ENCODE measurements around the gene LZTR1. TPM values are rescaled to one million over a fixed set of nuclear protein-coding genes. Genes with fewer than 3 reads are reported as not detected.
A peak's percentile ranks its signal among the peaks of the same experiment; 100 is the strongest.

Gene LZTR1
- polyA plus RNA-seq, 1 experiment, result 28.3 TPM

GRCh38 chr22:21022507-21022906, 40.4 kb downstream of the LZTR1 start:
- TF ChIP-seq CTCF (IDR thresholded peaks at IDR 0.05; ENCODE audit: low read depth, low read length), result no peak
- peaks cover 2% of the 10 kb centered on the region; the same call in 1 of the 2 replicates for H3K9me3 ChIP-seq (ENCODE audit: control insufficient read depth, insufficient read depth, low read length)
- no peak overlapping the region for H3K27ac ChIP-seq (ENCODE audit: low read depth, low read length)
- H3K27me3 ChIP-seq (ENCODE audit: control insufficient read depth, insufficient read depth, low read length), result peaks cover 3% of the 10 kb centered on the region
- ChIA-PET POLR2A (no interaction called here), CTCF (no interaction called here)
- no peak overlapping the region for H3K4me3 ChIP-seq (ENCODE audit: low read depth, low read length)
- DNase-seq (ENCODE audit: low read depth, low spot score), result no peak

GRCh38 chr22:21022955-21023614, 41.0 kb downstream of the LZTR1 start:
- ChIA-PET POLR2A (no interaction called here), CTCF (no interaction called here)
- no peak overlapping the region for H3K27ac ChIP-seq (ENCODE audit: low read depth, low read length)
- H3K4me3 ChIP-seq (ENCODE audit: low read depth, low read length), result no peak overlapping the region
- peaks cover 2% of the 10 kb centered on the region; the same call in 1 of the 2 replicates for H3K9me3 ChIP-seq (ENCODE audit: control insufficient read depth, insufficient read depth, low read length)
- DNase-seq (ENCODE audit: low read depth, low spot score), result no peak
- H3K27me3 ChIP-seq (ENCODE audit: control insufficient read depth, insufficient read depth, low read length), result peaks cover 3% of the 10 kb centered on the region
- TF ChIP-seq CTCF (IDR thresholded peaks at IDR 0.05; ENCODE audit: low read depth, low read length), result 0 out of 2 replicates have a peak, but pooled peaks have one; percentile 3

- Histone ChIP-seq H3K27ac (ENCODE audit: low read depth, low read length) (no peak overlapping the region), H3K9me3 (ENCODE audit: control insufficient read depth, insufficient read depth, low read length) (peaks cover 2% of the 10 kb centered on the region; the same call in 1 of the 2 replicates), H3K27me3 (ENCODE audit: control insufficient read depth, insufficient read depth, low read length) (peaks cover 14% of the 10 kb centered on the region), H3K4me3 (ENCODE audit: low read depth, low read length) (no peak overlapping the region)
- POLR2A ChIA-PET, result no interaction called here
- DNase-seq (ENCODE audit: low read depth, low spot score), result no peak
- CTCF ChIA-PET, result no interaction called here
- TF ChIP-seq CTCF (IDR thresholded peaks at IDR 0.05; ENCODE audit: low read depth, low read length), result no peak
Measured at GRCh38 chr22:21025266-21025665, 43.2 kb downstream of the LZTR1 start.

GRCh38 chr22:21025763-21026755, 44.0 kb downstream of the LZTR1 start:
- ChIA-PET CTCF (no interaction called here), POLR2A (no interaction called here)
- TF ChIP-seq CTCF (IDR thresholded peaks at IDR 0.05; ENCODE audit: low read depth, low read length), result no peak
- peaks cover 2% of the 10 kb centered on the region; the same call in 1 of the 2 replicates for H3K9me3 ChIP-seq (ENCODE audit: control insufficient read depth, insufficient read depth, low read length)
- peaks cover 14% of the 10 kb centered on the region for H3K27me3 ChIP-seq (ENCODE audit: control insufficient read depth, insufficient read depth, low read length)
- H3K27ac ChIP-seq (ENCODE audit: low read depth, low read length), result no peak overlapping the region
- no peak for DNase-seq (ENCODE audit: low read depth, low spot score)
- H3K4me3 ChIP-seq (ENCODE audit: low read depth, low read length), result no peak overlapping the region
